A673 (cell line): ENCODE results near the gene CGN.

Experiments used
- EZH2 ChIP-seq: fragments of 200-600 bp; sonication (generic); IDR thresholded peaks from 2 replicates; pipeline ENCODE4 v1.6.1; 2017; ENCODE audit warnings: borderline replicate concordance, low read depth, mild to moderate bottlenecking, mixed read lengths, antibody characterized with exemption, low read length; ENCODE audit not compliant: poor library complexity, severe bottlenecking
- TF ChIP-seq, protein P1 (sequence below): fragments of 300-800, 200-600 bp; sonication (generic); conservative IDR thresholded peaks from 2 replicates; pipeline ENCODE4 v1.5.1; 2017; ENCODE audit warnings: low read depth, mild to moderate bottlenecking, antibody characterized with exemption, low read length, moderate library complexity, mixed read lengths

DNA sequence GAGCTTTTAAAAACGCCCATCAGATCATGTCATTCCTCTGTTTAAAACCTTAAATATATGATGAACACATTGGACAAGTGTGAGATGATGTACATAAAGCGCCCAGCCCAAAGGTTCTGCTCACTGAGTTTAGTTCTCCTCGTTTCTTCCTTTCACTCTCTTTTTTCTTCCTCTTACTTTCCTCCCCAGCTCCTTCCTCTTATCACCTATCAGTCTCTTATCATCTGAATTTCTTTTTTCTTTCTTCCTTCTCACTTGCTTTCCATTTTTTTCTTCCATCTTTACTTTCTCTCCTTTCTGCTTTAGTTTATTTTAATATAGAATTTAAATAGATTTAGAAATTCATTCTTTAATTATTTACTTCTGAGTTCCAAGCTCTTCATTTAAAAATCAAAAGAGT is 34.1 kb upstream of the CGN start:
- TF ChIP-seq, protein P1, sequence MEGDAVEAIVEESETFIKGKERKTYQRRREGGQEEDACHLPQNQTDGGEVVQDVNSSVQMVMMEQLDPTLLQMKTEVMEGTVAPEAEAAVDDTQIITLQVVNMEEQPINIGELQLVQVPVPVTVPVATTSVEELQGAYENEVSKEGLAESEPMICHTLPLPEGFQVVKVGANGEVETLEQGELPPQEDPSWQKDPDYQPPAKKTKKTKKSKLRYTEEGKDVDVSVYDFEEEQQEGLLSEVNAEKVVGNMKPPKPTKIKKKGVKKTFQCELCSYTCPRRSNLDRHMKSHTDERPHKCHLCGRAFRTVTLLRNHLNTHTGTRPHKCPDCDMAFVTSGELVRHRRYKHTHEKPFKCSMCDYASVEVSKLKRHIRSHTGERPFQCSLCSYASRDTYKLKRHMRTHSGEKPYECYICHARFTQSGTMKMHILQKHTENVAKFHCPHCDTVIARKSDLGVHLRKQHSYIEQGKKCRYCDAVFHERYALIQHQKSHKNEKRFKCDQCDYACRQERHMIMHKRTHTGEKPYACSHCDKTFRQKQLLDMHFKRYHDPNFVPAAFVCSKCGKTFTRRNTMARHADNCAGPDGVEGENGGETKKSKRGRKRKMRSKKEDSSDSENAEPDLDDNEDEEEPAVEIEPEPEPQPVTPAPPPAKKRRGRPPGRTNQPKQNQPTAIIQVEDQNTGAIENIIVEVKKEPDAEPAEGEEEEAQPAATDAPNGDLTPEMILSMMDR, result no peak
- no peak for TF ChIP-seq EZH2
